VCaP (cell line): ENCODE data around the gene THSD8.

Experiments
- H3K27ac ChIP-seq: fragments of 450-650 bp; 2 replicates; pipeline ENCODE4 v1.5.1; 2017
- TF ChIP-seq, protein P1 (sequence below): fragments of 450-650 bp; conservative IDR thresholded peaks from 2 replicates; pipeline ENCODE4 v1.5.1; 2017; ENCODE audit warnings: mild to moderate bottlenecking, moderate library complexity

THSD8 gene

DNA sequence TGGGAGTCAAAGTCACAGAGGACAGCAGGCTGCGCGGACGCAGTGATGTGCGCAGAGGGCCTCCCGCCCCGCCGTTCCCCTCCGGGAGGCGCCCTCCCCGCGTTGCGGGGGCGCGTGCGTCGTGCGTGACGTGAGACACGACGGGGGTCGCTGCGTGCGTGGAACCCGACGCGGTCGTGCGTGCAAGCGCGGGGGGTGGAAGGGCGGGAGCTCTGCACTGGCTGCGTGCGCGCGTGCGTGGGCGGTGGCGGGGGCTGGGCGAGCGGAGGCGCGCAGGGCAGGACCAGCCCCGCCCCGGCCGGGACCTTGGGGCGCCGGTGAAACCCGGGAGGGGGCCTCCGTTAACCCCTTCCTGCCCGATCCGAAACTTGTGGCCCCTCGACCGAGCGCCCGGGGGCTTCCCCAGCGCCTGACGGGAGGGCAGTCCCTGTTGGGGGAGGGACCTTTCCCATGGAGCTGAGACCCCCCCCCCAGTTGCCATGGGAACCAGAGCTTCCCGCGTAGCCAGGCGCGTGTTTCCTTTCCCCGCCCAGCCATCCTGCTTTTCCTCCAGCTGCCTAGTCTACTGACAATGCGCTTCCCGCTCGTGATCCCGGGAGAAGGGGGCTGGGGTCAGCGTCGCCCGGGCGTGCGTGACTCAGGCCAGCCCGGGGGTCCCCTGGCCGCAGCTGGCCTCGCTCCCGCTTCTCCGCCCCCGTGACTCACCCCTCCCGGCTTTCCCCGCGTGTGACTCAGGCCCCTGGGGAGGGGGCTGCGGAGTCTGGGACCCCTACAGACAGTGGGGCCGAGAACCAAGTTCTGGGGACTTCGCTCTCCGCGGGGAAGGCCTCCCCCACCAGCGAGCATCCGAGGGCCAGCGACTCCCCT lies 19.2 kb upstream of the THSD8 start:
- TF ChIP-seq, protein P1, sequence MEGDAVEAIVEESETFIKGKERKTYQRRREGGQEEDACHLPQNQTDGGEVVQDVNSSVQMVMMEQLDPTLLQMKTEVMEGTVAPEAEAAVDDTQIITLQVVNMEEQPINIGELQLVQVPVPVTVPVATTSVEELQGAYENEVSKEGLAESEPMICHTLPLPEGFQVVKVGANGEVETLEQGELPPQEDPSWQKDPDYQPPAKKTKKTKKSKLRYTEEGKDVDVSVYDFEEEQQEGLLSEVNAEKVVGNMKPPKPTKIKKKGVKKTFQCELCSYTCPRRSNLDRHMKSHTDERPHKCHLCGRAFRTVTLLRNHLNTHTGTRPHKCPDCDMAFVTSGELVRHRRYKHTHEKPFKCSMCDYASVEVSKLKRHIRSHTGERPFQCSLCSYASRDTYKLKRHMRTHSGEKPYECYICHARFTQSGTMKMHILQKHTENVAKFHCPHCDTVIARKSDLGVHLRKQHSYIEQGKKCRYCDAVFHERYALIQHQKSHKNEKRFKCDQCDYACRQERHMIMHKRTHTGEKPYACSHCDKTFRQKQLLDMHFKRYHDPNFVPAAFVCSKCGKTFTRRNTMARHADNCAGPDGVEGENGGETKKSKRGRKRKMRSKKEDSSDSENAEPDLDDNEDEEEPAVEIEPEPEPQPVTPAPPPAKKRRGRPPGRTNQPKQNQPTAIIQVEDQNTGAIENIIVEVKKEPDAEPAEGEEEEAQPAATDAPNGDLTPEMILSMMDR, result 0 out of 2 replicates have a peak, but pooled peaks have one; percentile 12
- H3K27ac ChIP-seq, result peak overlapping the region; percentile 78

DNA sequence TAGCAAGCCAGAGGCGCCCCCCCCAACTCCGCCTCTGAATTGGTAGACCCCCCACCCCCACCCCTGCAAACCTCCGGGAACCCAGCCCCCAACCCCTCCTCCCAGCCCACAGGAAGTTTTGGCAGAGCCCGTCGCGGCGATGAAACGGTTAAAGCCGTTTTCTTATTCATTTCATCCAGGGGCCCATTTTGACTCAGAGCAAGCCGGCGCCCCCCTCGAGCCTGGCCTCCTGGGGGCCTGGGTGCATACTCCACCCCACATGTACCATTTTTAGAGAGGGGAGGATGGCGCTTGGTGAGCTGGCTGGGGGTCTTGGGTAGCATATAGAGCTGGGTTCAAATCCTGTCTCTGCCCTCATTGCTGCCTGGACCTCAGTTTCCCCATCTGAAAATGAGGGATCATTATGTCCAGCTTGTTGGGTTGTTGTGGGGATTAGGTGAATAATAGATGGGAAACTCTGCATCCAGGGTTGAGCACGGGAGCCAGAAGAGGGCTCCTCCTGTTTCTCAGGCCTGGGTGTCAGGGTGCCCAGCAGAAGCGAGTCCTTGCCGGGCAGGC lies 18.5 kb upstream of the THSD8 start:
- TF ChIP-seq, protein P1, result no peak
- peak overlapping the region; percentile 78 for H3K27ac ChIP-seq

DNA sequence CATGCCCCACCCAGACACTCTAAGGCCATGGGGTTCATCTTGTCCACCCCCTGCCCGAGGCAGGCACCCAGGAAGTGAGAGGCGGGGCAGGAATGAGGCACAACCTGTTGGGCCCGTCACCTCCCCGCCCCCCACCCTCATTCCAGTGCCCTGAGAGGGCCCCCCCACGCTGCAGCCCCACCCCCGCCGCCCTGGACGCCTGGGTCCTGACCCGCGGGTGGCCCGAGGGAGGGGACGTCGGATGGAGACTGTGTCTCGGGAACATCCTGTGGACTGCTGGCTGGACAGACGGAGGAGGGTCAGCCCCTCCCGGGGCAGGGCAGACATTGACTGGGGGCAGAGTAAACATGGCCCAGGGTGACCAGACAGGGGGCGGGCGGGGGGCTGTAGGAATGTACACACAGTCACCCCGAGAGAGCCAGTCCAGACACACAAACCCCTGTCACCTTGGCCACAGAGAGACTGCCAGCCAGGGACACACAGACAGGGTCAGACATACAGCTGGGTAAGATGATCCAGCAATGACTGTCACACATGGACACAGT lies 17.9 kb upstream of the THSD8 start:
- TF ChIP-seq, protein P1, result no peak
- H3K27ac ChIP-seq, result peak overlapping the region; percentile 78

DNA sequence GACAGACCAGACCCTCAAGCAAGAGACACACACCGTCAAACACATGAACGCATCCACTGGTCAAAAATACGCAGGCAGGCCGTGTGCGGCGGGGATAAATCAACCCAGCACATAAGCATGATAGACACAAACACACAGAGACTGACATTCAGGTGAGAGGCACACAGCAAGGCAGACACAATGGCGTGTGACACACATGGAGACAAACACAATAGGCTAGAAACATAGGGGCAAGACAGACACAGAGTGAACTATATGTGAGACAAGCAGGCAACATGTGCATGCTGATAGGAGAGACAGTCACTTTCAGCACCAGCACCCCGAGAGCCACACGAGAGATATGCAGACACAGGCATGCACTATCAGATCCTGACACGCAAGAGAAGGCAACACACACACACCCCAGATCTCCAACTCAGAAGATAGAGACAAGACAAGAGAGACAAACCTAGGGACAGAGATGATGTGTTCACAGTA lies 17.4 kb upstream of the THSD8 start:
- no peak overlapping the region; the same call in 1 of the 2 replicates for H3K27ac ChIP-seq
- TF ChIP-seq, protein P1, result no peak

DNA sequence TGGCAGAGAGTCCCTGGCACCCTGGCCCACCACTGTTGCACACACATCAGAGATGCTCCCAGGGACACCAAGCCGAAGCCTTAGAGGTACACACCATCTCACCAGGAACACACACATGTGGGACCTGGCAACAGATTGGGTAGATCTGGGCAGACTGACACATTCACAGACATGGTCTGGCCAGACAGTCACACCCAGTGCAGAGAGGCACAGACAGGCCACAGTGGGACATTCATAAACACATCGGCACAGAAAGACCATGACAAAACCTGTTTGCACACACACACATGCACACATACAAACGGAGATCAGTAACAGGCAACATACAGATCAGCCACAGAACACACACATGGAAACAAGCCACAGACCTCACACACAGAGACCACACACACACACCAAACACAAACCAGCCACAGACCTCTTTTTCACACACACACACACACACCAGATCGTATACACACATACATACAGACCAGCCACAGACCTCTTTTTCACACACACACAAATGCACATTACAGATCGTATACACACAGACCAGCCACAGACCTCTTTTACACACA lies 16.9 kb upstream of the THSD8 start:
- H3K27ac ChIP-seq, result no peak overlapping the region; the same call in 1 of the 2 replicates

DNA sequence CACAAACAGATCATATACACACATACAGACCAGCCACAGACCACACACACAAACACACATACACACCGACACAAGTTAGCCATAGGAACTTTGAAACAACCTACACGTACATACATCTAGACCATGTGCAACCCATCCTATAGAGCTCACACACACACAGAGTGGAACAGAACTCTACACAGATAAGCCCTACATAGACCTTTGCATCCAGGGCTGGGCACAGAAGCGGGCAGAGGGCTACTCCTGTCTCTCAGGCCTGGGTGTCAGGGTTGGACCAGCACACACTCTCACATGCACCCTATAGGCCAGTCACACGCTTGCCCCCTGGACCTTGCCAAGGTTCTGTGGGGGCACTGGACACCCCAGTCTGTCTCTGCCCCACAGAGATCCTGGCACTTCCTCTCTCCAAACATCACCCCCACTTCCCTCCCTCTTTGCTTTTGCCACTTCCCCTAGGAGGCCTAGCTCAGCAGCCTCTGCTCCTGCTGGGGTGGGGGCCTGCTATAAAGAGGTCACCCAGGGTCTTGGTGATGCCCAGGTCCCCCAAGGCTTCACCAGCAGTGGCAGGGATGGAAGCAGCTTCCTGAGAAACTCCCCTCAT lies 16.3 kb upstream of the THSD8 start:
- TF ChIP-seq, protein P1, result no peak
- H3K27ac ChIP-seq, result peak overlapping the region; percentile 20; the same call in 1 of the 2 replicates

More for the DNA sequence above, 16.9 kb upstream of the THSD8 start:
- TF ChIP-seq, protein P1, result no peak
